ENCODE results near the gene ZNF76. TPM values are rescaled to one million over a fixed set of nuclear protein-coding genes. Genes with fewer than 3 reads are reported as not detected.

ZNF76 gene
- total RNA-seq, 1 experiment from 2014 or later = 7.9 TPM

- no peak for DNase-seq (ENCODE audit: extremely low read depth, low read depth)
These were observed 24.6 kb upstream of the ZNF76 start for GRCh38 chr6:35234901-35235300.

- no peak for DNase-seq (ENCODE audit: extremely low read depth, low read depth)
These were observed 23.3 kb upstream of the ZNF76 start for GRCh38 chr6:35236223-35236622.

DNA sequence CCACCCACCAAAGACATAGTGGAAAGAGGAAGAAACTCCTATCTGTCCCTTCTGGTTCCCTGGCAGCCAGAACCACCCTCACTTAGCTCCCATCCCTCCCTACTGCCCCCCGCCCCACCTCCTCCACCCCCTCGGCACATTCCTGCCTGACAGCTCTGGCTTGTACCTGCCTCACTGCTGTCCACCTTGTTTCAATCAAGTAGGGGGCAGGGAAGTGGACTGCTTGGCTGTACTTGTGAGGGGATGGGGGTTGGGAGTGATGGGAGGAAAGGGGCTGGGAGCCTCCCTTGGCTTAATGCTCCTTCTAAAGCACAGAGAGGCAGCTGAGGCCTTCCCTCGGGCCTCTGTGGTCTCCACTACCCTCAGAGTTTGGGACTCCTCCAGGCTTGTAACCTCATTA, 22.1 kb upstream of the ZNF76 start:
- DNase-seq (ENCODE audit: extremely low read depth, low read depth) = no peak

DNA sequence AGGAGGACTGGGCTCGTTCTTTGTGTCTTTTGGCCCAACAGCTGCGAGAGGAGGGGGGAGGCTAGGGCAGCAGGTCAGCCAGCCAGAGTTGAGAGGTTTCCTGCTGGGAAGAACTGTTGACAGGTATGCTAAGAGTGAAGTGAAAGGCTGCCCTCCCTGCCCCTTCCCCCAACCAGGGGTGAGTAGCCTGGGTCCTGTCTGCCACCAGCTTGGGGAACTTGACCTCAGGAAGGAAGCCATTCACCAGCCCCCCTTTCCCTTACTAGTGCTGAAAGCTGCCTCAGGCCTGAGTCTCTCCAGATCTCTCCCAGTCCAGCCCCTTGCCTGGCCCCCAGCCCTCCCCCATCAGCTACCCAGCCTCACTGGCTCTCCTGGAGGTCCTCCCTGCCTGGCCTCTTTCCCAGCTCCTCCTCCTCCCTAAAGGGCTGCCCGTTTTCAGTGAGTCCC, 20.7 kb upstream of the ZNF76 start:
- no peak for DNase-seq (ENCODE audit: extremely low read depth, low read depth)

DNA sequence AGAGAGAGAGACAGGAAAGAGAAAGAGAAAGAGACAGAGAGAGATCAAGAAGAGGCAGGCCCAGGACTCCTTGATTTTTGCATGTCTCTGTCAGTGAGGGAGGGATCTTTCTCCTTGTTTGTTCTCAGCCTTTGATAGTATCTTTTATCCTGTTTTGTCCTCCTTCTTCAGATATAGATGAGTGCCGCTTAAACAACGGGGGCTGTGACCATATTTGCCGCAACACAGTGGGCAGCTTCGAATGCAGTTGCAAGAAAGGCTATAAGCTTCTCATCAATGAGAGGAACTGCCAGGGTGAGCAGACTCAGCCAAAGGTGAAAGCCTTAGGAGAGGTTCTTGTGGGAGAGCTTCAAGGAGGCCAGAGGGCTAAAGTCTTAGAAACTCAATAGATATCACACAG, 20.0 kb upstream of the ZNF76 start:
- DNase-seq (ENCODE audit: extremely low read depth, low read depth) = no peak

GRCh38 chr6:35240838-35241801, 18.4 kb upstream of the ZNF76 start:
- DNase-seq (ENCODE audit: extremely low read depth, low read depth) = peak; percentile 46

GRCh38 chr6:35242486-35242885, 17.0 kb upstream of the ZNF76 start:
- no peak for DNase-seq (ENCODE audit: extremely low read depth, low read depth)

DNA sequence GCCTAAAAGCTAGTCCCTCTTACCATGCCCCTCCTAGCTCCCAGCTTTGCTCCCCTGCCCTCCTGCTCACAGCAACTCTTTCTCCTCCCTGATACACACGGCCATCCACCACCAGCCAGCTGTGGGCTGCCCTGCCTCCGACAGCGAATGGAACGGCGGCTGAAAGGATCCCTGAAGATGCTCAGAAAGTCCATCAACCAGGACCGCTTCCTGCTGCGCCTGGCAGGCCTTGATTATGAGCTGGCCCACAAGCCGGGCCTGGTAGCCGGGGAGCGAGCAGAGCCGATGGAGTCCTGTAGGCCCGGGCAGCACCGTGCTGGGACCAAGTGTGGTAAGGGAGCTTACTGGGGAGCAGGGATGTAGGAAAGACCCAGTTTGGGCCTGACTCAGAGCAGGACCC, 16.6 kb upstream of the ZNF76 start:
- DNase-seq (ENCODE audit: extremely low read depth, low read depth) = no peak

GRCh38 chr6:35243386-35243958, 16.1 kb upstream of the ZNF76 start:
- DNase-seq (ENCODE audit: extremely low read depth, low read depth) = no peak

GRCh38 chr6:35244551-35244950, 15.0 kb upstream of the ZNF76 start:
- DNase-seq (ENCODE audit: extremely low read depth, low read depth) = no peak

DNA sequence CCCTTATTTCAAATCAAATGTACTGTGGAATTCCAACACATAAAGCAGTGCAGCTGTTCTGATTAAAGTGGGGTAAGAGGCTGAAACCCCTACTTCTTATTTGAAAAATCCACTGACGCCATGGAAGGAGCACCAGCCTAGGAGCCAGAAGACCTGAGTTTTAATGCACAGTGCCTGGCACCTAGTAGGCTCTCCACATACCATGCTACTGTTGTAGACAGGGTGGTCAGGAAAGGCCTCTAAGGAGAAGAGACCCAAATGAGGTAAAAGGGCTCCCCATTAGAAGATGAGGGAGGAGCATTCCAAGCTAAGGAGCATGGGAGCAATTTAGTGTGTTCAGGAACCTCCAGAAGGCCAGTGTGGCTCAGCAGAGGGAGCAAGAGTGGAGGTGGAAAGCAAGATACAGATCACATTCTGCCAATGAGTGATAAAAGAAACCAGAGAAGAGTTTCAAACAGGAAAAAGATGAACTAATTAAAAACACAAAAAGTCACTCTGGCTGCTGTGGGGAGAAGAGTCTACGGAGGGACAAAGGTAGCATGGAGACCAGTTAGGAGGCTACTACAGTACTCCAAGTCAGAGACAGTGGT, 11.8 kb upstream of the ZNF76 start:
- no peak for DNase-seq (ENCODE audit: extremely low read depth, low read depth)

DNA sequence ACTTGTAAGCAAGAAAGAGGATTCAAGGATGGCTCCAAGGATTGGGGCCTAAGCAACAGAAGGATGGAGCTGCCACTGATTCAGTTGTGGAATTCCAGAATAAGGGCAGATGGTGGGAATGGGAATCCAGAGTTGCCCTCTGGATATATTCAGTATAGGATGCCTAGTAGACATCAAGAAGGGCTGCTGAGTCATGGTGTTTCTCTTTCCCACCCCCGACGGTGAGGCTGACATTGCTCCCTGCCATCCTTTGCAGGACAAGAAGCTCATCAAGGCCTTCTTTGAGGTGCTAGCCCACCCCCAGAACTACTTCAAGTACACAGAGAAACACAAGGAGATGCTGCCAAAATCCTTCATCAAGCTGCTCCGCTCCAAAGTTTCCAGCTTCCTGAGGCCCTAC, 11.2 kb upstream of the ZNF76 start:
- peak; percentile 1 for DNase-seq (ENCODE audit: extremely low read depth, low read depth)

GRCh38 chr6:35248965-35249364, 10.6 kb upstream of the ZNF76 start:
- no peak for DNase-seq (ENCODE audit: extremely low read depth, low read depth)

GRCh38 chr6:35251949-35252348, 7.6 kb upstream of the ZNF76 start:
- DNase-seq (ENCODE audit: extremely low read depth, low read depth) = no peak

GRCh38 chr6:35253249-35253648, 6.3 kb upstream of the ZNF76 start:
- DNase-seq (ENCODE audit: extremely low read depth, low read depth) = no peak

DNA sequence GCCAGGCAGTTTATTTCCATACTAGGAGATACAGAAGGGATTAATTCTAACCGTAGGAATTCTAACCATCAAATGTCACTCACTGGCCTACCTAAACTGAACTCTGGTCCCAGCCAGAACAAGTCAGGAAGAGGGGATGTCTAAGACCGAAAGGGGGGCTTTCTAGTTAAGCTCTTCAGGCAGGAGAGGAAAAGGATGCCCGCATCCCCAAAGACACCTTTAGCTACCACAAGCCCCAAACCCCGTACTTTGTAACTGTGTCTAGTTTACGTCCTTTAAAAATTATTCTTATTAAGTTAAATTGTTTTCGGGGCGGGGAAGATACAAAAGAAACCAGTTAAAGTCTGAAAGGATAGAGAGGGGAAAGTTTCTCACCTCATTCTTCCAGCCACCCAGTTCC, 1.2 kb upstream of the ZNF76 start:
- no peak for DNase-seq (ENCODE audit: extremely low read depth, low read depth)

DNA sequence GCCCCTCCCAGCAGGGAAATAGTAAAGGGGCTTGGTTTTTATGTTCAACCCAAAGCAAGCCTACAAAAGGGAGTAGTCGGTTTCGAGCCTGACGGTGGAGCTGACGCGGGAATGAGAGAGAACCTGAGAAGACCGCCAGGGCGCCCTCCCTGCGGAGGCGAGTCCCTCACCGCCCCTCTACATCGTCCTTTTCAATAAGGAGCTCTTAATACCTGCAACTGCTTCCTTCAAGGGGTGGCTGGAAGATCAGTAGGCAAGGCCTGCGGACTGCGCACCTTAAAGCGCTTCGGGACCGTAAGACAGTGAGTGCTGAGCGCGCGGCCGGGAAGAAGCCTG, 709 bp upstream of the ZNF76 start:
- DNase-seq (ENCODE audit: extremely low read depth, low read depth) = peak; percentile 5

DNA sequence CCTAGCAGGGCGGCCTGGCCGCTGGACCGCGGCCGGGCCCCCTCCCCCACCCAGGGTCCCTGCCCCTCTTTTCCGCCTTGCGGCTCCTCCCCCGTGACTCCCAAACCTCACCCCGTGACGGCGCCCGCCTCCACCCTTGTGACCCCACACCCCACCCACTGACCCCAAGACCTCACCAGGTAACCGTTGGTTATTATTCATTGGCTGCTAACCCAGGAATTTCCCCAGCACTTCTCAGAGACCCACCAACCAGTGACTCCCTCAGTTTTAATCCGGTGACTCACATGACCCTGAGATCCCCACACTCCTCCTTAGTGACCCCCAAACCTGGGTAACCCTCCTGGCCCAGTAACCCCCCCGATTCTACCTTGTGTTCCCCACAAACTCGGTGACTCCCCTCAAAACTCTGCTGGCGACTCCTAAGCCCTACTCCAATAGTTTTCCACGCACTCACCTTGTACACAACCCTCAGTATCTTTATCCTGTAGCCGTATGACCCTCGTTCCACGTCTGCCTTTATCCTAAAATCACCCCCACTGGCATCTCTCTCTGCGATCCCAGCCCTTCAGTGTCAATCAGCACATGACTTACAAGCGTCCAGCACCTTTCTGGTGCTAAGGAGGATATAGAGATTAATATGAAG, 534 bp downstream of the ZNF76 start:
- peak; percentile 20 for DNase-seq (ENCODE audit: extremely low read depth, low read depth)

GRCh38 chr6:35260591-35261570, 1.3 kb downstream of the ZNF76 start:
- no peak for DNase-seq (ENCODE audit: extremely low read depth, low read depth)

DNA sequence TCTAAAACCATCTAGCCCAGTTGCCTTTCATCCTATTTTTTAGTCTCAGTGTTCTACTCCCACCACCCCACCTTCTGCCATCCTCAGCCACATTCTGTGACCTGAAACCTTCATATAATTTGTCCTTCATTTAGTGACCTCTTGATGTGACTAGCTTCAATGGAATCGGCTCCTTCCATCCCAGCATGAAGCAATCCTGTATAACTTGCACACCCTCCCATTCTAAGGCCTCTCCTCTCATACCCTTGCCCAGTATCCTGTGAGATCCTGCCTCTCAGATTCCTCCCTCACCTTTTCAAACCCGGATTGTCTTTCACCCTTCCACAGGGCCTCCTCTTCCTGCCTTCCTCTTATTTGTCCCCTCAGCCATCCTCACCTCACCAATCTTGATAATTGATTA, 3.1 kb downstream of the ZNF76 start:
- DNase-seq (ENCODE audit: extremely low read depth, low read depth) = no peak
